ENCODE measurements around the gene PSTK. TPM values are rescaled to one million over a fixed set of nuclear protein-coding genes. Genes with fewer than 3 reads are reported as not detected.
A peak's percentile ranks its signal among the peaks of the same experiment; 100 is the strongest.

Gene PSTK
- total RNA-seq, 2 donors from 2014 or later, result 7.0 to 7.1 TPM

DNA sequence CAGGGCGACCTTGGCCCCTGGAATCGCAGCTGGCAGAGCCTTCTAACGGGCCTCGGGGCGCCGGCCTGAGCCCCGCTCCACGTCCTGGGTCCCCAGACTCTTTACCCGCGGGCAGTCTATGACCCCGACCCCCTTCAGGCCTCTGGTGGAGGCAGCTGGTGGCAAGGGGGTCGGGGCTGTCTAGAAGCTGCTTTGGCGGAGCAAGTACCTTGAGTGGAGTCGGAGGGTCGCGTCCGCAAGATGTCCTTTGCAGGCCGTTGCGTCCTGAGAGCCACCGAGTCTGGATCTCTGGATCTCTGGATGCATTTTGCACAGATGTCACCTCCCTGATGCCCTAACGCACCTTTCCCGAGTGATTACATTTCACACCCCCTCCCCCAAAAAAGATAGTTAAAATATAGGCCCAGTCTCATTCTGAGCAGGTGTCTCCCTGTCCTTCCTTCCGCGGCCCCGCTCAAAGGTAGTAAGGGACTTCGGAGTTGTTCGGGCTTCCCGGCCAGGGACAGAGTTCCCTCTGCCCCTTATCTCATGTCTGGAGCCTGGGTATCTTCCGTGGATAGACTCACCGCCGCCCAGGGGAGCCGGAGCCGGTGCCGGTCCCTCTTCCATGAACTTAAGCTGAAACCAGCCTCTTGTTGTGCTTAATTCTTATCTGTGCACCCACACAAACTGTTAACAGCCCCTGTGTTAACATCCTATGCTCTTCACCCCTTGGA lies 29.1 kb downstream of the PSTK start:
- DNase-seq, result peak; percentile 70
- no peaks in the 10 kb centered on the region for H3K36me3 ChIP-seq (ENCODE audit: control insufficient read depth, insufficient read depth, low read length)
- H3K4me1 ChIP-seq (ENCODE audit: control insufficient read depth, insufficient read depth, low read length), result peaks cover 10% of the 10 kb centered on the region
- Mint-ChIP-seq H3K9me3 (peaks cover 9% of the 10 kb centered on the region), H3K4me3 (peak overlapping the region; percentile 93), H3K36me3 (ENCODE audit: low read depth) (peaks cover 28% of the 10 kb centered on the region), H3K4me1 (peaks cover 37% of the 10 kb centered on the region), H3K27me3 (ENCODE audit: insufficient read depth) (no peaks in the 10 kb centered on the region), H3K27ac (peak overlapping the region; percentile 96)
- peak overlapping the region; percentile 48 for H3K9ac ChIP-seq (ENCODE audit: extremely low read depth, low read length, poor library complexity, severe bottlenecking)
- H3K27ac ChIP-seq (ENCODE audit: low read depth, low read length), result peak overlapping the region; percentile 51
- H3K27me3 ChIP-seq (ENCODE audit: control insufficient read depth, insufficient read depth, low read length, poor library complexity, severe bottlenecking), result no peaks in the 10 kb centered on the region
- 0 to 2% methylated on average over 25 to 33 of the region's 34 CpGs for WGBS, 2 experiments (ENCODE audit: insufficient coverage in 1 of 2, insufficient read length in 1 of 2)
- H3K4me3 ChIP-seq (ENCODE audit: low read length), result peak overlapping the region; percentile 92
- TF ChIP-seq, protein P1, sequence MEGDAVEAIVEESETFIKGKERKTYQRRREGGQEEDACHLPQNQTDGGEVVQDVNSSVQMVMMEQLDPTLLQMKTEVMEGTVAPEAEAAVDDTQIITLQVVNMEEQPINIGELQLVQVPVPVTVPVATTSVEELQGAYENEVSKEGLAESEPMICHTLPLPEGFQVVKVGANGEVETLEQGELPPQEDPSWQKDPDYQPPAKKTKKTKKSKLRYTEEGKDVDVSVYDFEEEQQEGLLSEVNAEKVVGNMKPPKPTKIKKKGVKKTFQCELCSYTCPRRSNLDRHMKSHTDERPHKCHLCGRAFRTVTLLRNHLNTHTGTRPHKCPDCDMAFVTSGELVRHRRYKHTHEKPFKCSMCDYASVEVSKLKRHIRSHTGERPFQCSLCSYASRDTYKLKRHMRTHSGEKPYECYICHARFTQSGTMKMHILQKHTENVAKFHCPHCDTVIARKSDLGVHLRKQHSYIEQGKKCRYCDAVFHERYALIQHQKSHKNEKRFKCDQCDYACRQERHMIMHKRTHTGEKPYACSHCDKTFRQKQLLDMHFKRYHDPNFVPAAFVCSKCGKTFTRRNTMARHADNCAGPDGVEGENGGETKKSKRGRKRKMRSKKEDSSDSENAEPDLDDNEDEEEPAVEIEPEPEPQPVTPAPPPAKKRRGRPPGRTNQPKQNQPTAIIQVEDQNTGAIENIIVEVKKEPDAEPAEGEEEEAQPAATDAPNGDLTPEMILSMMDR (conservative IDR thresholded peaks at IDR 0.05), result no peak
- no peaks in the 10 kb centered on the region for H3K9me3 ChIP-seq (ENCODE audit: control insufficient read depth, low read length)

DNA sequence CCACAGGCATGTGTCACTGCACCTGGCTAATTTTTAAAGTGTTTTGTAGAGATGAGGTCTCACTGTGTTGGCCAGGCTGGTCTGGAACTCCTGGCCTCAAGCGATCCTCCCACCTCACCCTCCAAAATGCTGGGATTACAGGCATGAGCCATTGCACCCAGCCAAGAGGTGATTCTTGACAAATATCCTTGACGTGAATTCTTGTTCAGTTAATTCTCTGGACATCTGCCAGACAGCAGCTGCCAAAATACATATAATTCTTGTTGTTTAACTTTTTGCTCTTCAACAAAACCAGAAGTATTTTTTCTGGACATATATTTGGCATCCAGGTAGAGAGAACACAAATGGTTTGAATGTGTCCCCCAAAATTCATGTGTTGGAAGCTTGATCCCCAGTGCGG lies 31.8 kb downstream of the PSTK start:
- no peak overlapping the region for H3K9ac ChIP-seq (ENCODE audit: extremely low read depth, low read length, poor library complexity, severe bottlenecking)
- Mint-ChIP-seq H3K9me3 (peaks cover 9% of the 10 kb centered on the region), H3K27me3 (ENCODE audit: insufficient read depth) (no peaks in the 10 kb centered on the region), H3K27ac (no peak overlapping the region), H3K4me3 (no peak overlapping the region), H3K36me3 (ENCODE audit: low read depth) (peaks cover 41% of the 10 kb centered on the region), H3K4me1 (peaks cover 39% of the 10 kb centered on the region)
- H3K4me1 ChIP-seq (ENCODE audit: control insufficient read depth, insufficient read depth, low read length), result no peaks in the 10 kb centered on the region
- DNase-seq, result no peak
- H3K4me3 ChIP-seq (ENCODE audit: low read length), result no peak overlapping the region
- no peaks in the 10 kb centered on the region for H3K9me3 ChIP-seq (ENCODE audit: control insufficient read depth, low read length)
- no peak overlapping the region for H3K27ac ChIP-seq (ENCODE audit: low read depth, low read length)
- TF ChIP-seq, protein P1 (conservative IDR thresholded peaks at IDR 0.05), result no peak
- 80 to 93% methylated on average over 1 to 3 of the region's 3 CpGs for WGBS, 2 experiments (ENCODE audit: insufficient coverage in 1 of 2, insufficient read length in 1 of 2)
- no peaks in the 10 kb centered on the region for H3K36me3 ChIP-seq (ENCODE audit: control insufficient read depth, insufficient read depth, low read length)
- no peaks in the 10 kb centered on the region for H3K27me3 ChIP-seq (ENCODE audit: control insufficient read depth, insufficient read depth, low read length, poor library complexity, severe bottlenecking)

DNA sequence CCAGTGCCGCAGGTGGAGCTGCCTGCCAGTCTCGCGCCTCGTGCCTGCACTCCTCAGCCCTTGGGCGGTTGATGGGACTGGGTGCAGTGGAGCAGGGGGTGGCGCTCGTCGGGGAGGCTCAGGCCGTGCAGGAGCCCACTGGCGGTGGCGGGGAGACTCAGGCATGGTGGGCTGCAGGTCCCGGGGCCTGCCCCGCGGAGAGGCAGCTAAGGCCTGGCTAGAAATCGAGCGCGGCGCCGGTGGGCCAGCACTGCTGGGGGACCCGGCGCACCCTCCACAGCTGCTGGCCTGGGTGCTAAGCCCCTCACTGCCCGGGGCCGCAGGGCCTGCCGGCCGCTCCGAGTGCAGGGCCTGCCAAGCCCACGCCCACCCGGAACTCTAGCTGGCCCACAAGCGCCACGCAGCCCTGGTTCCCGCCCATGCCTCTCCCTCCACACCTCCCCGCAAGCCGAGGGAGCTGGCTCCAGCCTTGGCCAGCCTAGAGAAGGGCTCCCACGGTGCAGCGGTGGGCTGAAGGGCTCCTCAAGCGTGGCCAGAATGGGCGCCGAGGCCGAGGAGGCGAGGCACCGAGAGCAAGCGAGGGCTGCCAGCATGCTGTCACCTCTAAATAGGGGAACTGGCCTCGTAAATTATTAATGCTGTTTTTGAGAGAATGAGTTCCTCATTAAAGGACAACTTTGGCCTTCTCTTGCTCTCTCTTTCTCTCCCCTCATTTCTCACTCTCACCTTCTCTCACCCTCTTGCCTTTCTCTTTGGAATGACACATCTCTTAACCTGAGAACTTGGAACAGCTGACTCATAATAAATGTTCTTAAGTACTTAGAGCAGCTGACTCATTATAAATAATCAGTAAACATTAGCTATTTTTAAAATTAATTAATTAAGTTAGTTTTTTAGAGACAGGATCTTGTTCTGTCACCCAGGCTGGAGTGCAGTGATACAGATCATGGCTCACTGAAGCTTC lies 33.5 kb downstream of the PSTK start:
- Histone ChIP-seq H3K4me3 (ENCODE audit: low read length) (no peak overlapping the region), H3K9me3 (ENCODE audit: control insufficient read depth, low read length) (no peaks in the 10 kb centered on the region), H3K27me3 (ENCODE audit: control insufficient read depth, insufficient read depth, low read length, poor library complexity, severe bottlenecking) (no peaks in the 10 kb centered on the region), H3K36me3 (ENCODE audit: control insufficient read depth, insufficient read depth, low read length) (no peaks in the 10 kb centered on the region), H3K9ac (ENCODE audit: extremely low read depth, low read length, poor library complexity, severe bottlenecking) (no peak overlapping the region), H3K27ac (ENCODE audit: low read depth, low read length) (no peak overlapping the region), H3K4me1 (ENCODE audit: control insufficient read depth, insufficient read depth, low read length) (no peaks in the 10 kb centered on the region)
- DNase-seq, result no peak
- H3K4me1 Mint-ChIP-seq, result peaks cover 40% of the 10 kb centered on the region
- no peak overlapping the region for H3K27ac Mint-ChIP-seq
- no peaks in the 10 kb centered on the region for H3K27me3 Mint-ChIP-seq (ENCODE audit: insufficient read depth)
- TF ChIP-seq, protein P1 (conservative IDR thresholded peaks at IDR 0.05), result no peak
- no peak overlapping the region for H3K4me3 Mint-ChIP-seq
- 94 to 96% methylated on average over 24 to 43 of the region's 43 CpGs for WGBS, 2 experiments (ENCODE audit: insufficient coverage in 1 of 2, insufficient read length in 1 of 2)
- peaks cover 13% of the 10 kb centered on the region for H3K9me3 Mint-ChIP-seq
- H3K36me3 Mint-ChIP-seq (ENCODE audit: low read depth), result peaks cover 49% of the 10 kb centered on the region

Data from endodermal cell (in vitro differentiated cells).